OCI-LY1 (cell line): Measurements from ENCODE around the gene CACHD1.

Source experiments
- H2AFZ ChIP-seq: fragments of 200-600 bp; sonication (generic), shearing (Covaris generic); 2 replicates; pipeline ENCODE4 v1.6.0; 2014; ENCODE audit warnings: antibody characterized with exemption, mild to moderate bottlenecking, low read length
- H3F3A ChIP-seq: fragments of 200-600 bp; sonication (generic), shearing (Covaris generic); 2 replicates; pipeline ENCODE4 v1.6.0; 2014; ENCODE audit warnings: mild to moderate bottlenecking, antibody characterized with exemption, low read length, moderate library complexity; ENCODE audit not compliant: insufficient read depth
- H3K27ac ChIP-seq: fragments of 200-600 bp; sonication (generic); 2 replicates; pipeline ENCODE4 v1.5.1; 2014; ENCODE audit warnings: low read length, mixed run types, mild to moderate bottlenecking, low read depth; ENCODE audit not compliant: poor library complexity, severe bottlenecking
- H3K27me3 ChIP-seq: fragments of 200-600 bp; sonication (generic); 2 replicates; pipeline ENCODE4 v1.6.0; 2014; ENCODE audit warnings: antibody characterized with exemption, mild to moderate bottlenecking, low read length, moderate library complexity; ENCODE audit not compliant: insufficient read depth
- H3K36me3 ChIP-seq: fragments of 200-600 bp; sonication (generic); 2 replicates; pipeline ENCODE4 v1.6.1; 2014; ENCODE audit warnings: mild to moderate bottlenecking, antibody characterized with exemption, low read length, moderate library complexity, mixed read lengths; ENCODE audit not compliant: insufficient read depth
- H3K4me1 ChIP-seq: fragments of 200-600 bp; sonication (generic); 2 replicates; pipeline ENCODE4 v1.5.1; 2014; ENCODE audit warnings: mild to moderate bottlenecking, low read length, moderate library complexity; ENCODE audit not compliant: insufficient read depth, severe bottlenecking
- H3K4me2 ChIP-seq: fragments of 200-600 bp; sonication (generic), shearing (Covaris generic); 2 replicates; pipeline ENCODE4 v1.6.1; 2014; ENCODE audit warnings: low read length
- H3K4me3 ChIP-seq: fragments of 200-600 bp; sonication (generic); 2 replicates; pipeline ENCODE4 v1.5.1; 2014; ENCODE audit warnings: low read length, low read depth, mild to moderate bottlenecking, mixed read lengths; ENCODE audit not compliant: poor library complexity, severe bottlenecking
- H3K79me2 ChIP-seq: fragments of 200-600 bp; shearing (Covaris generic); 2 replicates; pipeline ENCODE4 v1.6.1; 2016; ENCODE audit warnings: mixed run types, low read length, mixed read lengths; ENCODE audit not compliant: insufficient read depth
- H3K9ac ChIP-seq: fragments of 200-600 bp; sonication (generic), shearing (Covaris generic); 2 replicates; pipeline ENCODE4 v1.6.1; 2014; ENCODE audit warnings: mild to moderate bottlenecking, low read length, mixed read lengths
- H3K9me2 ChIP-seq: fragments of 200-600 bp; sonication (generic), shearing (Covaris generic); 2 replicates; pipeline ENCODE4 v1.6.1; 2014; ENCODE audit warnings: low read depth, mild to moderate bottlenecking, low read length, mixed read lengths
- H3K9me3 ChIP-seq: fragments of 200-600 bp; shearing (Covaris generic); 2 replicates; pipeline ENCODE4 v1.6.1; 2014; ENCODE audit warnings: low read length, mixed read lengths
- H4K20me1 ChIP-seq: fragments of 200-600 bp; sonication (generic), shearing (Covaris generic); 2 replicates; pipeline ENCODE4 v1.6.0; 2016; ENCODE audit warnings: mild to moderate bottlenecking, low read length; ENCODE audit not compliant: insufficient read depth
- CTCF ChIP-seq: fragments of 200-600 bp; sonication (generic), shearing (Covaris generic); IDR thresholded peaks from 2 replicates; pipeline ENCODE4 v1.5.1; 2017; ENCODE audit warnings: mild to moderate bottlenecking, antibody characterized with exemption, low read length, moderate library complexity, mixed read lengths
- EZH2 ChIP-seq: fragments of 200-600 bp; sonication (generic), shearing (Covaris generic); IDR thresholded peaks from 2 replicates; pipeline ENCODE4 v1.8.0; 2017; ENCODE audit warnings: borderline replicate concordance, mixed run types, mild to moderate bottlenecking, antibody characterized with exemption, low read length, moderate library complexity, mixed read lengths

Gene CACHD1

DNA sequence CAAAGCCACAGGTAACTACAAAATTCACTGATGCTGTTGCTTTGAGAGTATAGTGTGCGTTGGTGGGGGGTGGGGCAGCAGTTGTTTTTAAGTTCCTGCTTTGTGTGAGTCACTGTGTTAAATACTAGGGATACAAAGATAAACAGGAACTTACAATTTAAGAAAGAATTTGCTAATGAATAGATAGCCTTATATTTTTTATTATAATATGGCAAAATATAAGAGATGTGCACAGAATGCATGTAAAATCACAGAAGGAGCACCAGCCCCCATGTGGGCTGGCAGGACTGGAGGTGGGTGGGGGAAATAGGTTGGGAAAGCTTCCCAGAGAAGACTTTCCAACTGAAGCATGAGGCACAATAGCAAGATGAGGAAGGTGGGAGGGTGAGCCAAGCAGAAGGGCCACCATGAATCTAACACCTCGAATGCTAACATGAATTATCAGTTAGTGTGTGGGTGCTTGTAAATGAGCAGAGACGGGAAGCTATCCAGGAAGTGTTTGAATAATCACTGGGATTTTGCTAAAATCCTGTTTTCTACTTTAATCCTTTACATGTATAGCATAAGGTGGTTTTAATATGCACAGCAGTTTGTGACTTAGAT is 217.9 kb downstream of the CACHD1 start:
- no peaks in the 10 kb centered on the region for H3K36me3 ChIP-seq
- no peaks in the 10 kb centered on the region for H3K9me2 ChIP-seq
- no peaks in the 10 kb centered on the region for H4K20me1 ChIP-seq
- no peaks in the 10 kb centered on the region for H3K79me2 ChIP-seq
- TF ChIP-seq EZH2 (no peak), CTCF (no peak)
- H3K9me3 ChIP-seq, result no peaks in the 10 kb centered on the region
- no peak overlapping the region for H2AFZ ChIP-seq
- no peak overlapping the region for H3K27ac ChIP-seq
- no peak overlapping the region for H3K4me2 ChIP-seq
- H3K4me3 ChIP-seq, result no peak overlapping the region
- no peaks in the 10 kb centered on the region for H3K27me3 ChIP-seq
- H3F3A ChIP-seq, result no peaks in the 10 kb centered on the region
- H3K9ac ChIP-seq, result no peak overlapping the region
- H3K4me1 ChIP-seq, result no peaks in the 10 kb centered on the region

DNA sequence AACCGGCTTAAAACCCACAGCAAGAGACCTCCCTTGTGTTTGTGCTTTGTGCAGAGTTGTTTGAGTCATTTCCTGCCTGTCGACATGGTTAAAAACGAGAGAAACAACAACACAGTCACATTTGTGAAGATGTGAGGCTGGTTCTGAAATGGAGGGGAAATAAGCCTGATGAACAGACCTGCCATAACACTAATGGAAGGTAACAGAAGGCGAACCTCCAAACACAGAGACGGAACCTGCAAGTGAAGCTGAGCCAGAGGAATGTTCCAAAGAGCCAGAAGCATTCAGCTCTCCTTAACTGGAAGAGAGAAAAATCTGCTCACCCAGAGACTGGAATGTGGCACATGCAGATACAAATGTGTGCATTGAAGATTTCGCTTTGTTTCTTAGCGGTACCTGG is 221.7 kb downstream of the CACHD1 start:
- H3K4me1 ChIP-seq, result no peaks in the 10 kb centered on the region
- H3K4me2 ChIP-seq, result no peak overlapping the region
- no peaks in the 10 kb centered on the region for H3K36me3 ChIP-seq
- no peak overlapping the region for H3K9ac ChIP-seq
- H3K4me3 ChIP-seq, result no peak overlapping the region
- no peaks in the 10 kb centered on the region for H3K9me3 ChIP-seq
- H3K27ac ChIP-seq, result no peak overlapping the region
- no peaks in the 10 kb centered on the region for H3K9me2 ChIP-seq
- TF ChIP-seq EZH2, result no peak
- no peak for TF ChIP-seq CTCF
- no peaks in the 10 kb centered on the region for H4K20me1 ChIP-seq
- H2AFZ ChIP-seq, result no peak overlapping the region
- no peaks in the 10 kb centered on the region for H3K79me2 ChIP-seq
- no peaks in the 10 kb centered on the region for H3F3A ChIP-seq
- H3K27me3 ChIP-seq, result no peaks in the 10 kb centered on the region

DNA sequence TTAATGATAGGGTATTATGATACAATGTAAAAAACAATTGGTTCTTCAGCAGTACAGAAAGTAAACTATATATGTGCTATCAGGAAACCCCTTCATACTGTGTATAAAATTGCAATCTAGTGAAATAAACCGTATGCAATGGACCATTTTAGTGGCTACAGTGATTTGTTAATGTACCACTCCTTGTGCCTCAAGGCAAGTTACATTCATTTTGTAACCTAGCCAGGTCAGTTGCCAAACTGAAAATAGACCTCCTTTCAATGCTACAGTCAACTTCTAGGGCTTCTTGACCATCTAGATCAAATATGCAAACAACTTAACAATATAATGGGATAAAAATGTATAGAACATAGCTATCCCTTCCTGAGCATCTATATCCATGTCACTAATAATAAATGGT is 223.0 kb downstream of the CACHD1 start:
- TF ChIP-seq EZH2, result no peak
- TF ChIP-seq CTCF, result no peak
- Histone ChIP-seq H3K4me1 (no peaks in the 10 kb centered on the region), H3K27me3 (no peaks in the 10 kb centered on the region), H3K79me2 (no peaks in the 10 kb centered on the region), H3K9ac (no peak overlapping the region), H3K9me2 (no peaks in the 10 kb centered on the region), H3K4me3 (no peak overlapping the region), H3F3A (no peaks in the 10 kb centered on the region), H4K20me1 (no peaks in the 10 kb centered on the region), H3K36me3 (no peaks in the 10 kb centered on the region), H3K27ac (no peak overlapping the region), H2AFZ (no peak overlapping the region), H3K4me2 (no peak overlapping the region), H3K9me3 (no peaks in the 10 kb centered on the region)
